ENCODE data around the gene MMP24OS. TPM values are rescaled to one million over a fixed set of nuclear protein-coding genes. Genes with fewer than 3 reads are reported as not detected.

Gene MMP24OS
- total and polyA plus RNA-seq, 2 donors (not counting 3 experiments of a cell fraction or from before 2014, with no cell fraction given), result 35.1 to 55.6 TPM

- TF ChIP-seq POLR2AphosphoS5 (IDR thresholded peaks at IDR 0.05; ENCODE audit: insufficient read depth, low read depth, low read length), result no peak
- TF ChIP-seq FOS (IDR thresholded peaks at IDR 0.05; ENCODE audit: borderline replicate concordance, insufficient read depth, low read length), result no peak
- TF ChIP-seq CTCF (IDR thresholded peaks at IDR 0.05; ENCODE audit: extremely low read depth in 1 of 2, insufficient read depth in 1 of 2, low read depth in 1 of 2, low read length in 2 of 2), result no peak
- no peak for TF ChIP-seq MAX (IDR thresholded peaks at IDR 0.05; ENCODE audit: insufficient read depth, insufficient read length)
- TF ChIP-seq POLR2A (IDR thresholded peaks at IDR 0.05; ENCODE audit: low read depth, low read length), result no peak
- no peak for TF ChIP-seq EZH2 (IDR thresholded peaks at IDR 0.05; ENCODE audit: borderline replicate concordance, low read depth, low read length, severe bottlenecking)
- TF ChIP-seq JUN (IDR thresholded peaks at IDR 0.05; ENCODE audit: borderline replicate concordance, insufficient read depth, insufficient read length, low read depth), result no peak
- no peak for TF ChIP-seq MYC (IDR thresholded peaks at IDR 0.05; ENCODE audit: low read depth, low read length)
- no peak for TF ChIP-seq GATA2 (IDR thresholded peaks at IDR 0.05; ENCODE audit: insufficient read depth, insufficient read length, low read depth, low read length)
- H3K36me3 ChIP-seq (ENCODE audit: control insufficient read depth in 2 of 2, extremely low read depth in 1 of 2, insufficient read depth in 2 of 2, low read length in 2 of 2), result no peaks in the 10 kb centered on the region
- H3K9me1 ChIP-seq (replicated peaks; ENCODE audit: control insufficient read depth, extremely low read depth, insufficient read depth, low read length), result no peaks in the 10 kb centered on the region
- no peak for FAIRE-seq
- no peaks in the 10 kb centered on the region for H3K79me2 ChIP-seq (ENCODE audit: control insufficient read depth, insufficient read depth, low read length)
- H3K9ac ChIP-seq (replicated peaks; ENCODE audit: extremely low read depth, insufficient read depth, low read length), result no peak overlapping the region
- no peak overlapping the region for H2AFZ ChIP-seq (ENCODE audit: low read depth, low read length)
- no peaks in the 10 kb centered on the region for H3K9me3 ChIP-seq (replicated peaks; ENCODE audit: control insufficient read depth, insufficient read depth, low read length)
- H3K27ac ChIP-seq (ENCODE audit: insufficient read depth, low read depth, low read length), result no peak overlapping the region
- DNase-seq (ENCODE audit: low read depth, low spot score), result no peak
- H3K4me3 ChIP-seq (replicated peaks in 1 of 3; ENCODE audit: insufficient read depth in 1 of 3, low read depth in 1 of 3, low read length in 3 of 3), result no peak overlapping the region
- peaks cover 13 to 20% of the 10 kb centered on the region in 2 experiments for H3K27me3 ChIP-seq (ENCODE audit: control insufficient read depth in 2 of 2, insufficient read depth in 2 of 2, low read length in 2 of 2)
- dilution Hi-C loops (cut with MboI; ENCODE audit: extremely low pct_ligation_motif_present, low sequenced_read_pairs), result no loop called here
- intact Hi-C loops (cut with micrococcal nuclease), result no loop called here
- no peaks in the 10 kb centered on the region for H4K20me1 ChIP-seq (replicated peaks; ENCODE audit: control insufficient read depth, extremely low read depth, insufficient read depth, low read length)
- ChIA-PET CTCF (interaction anchor here (0.6 to 1.5 kb wide), 3 partner anchors 99 to 148 kb away, joined by 3 to 5 read pairs (median 3); no protein-coding TSS in a partner anchor), POLR2A (no interaction called here)
- no peak overlapping the region for H3K4me2 ChIP-seq (ENCODE audit: insufficient read depth, low read length)
- BruUV-seq (replicated peaks), result no TSS peak
- H3K4me1 ChIP-seq (ENCODE audit: control insufficient read depth, extremely low read depth, insufficient read depth, low read length), result no peaks in the 10 kb centered on the region
These were observed 33.9 kb downstream of the MMP24OS start for GRCh38 chr20:35243986-35244385.
